HAP-1 (cell line): ENCODE measurements around the gene PPFIA1.
"Not testable (repeated sequence)": the region's sequence is repeated elsewhere in the genome, so short reads cannot be mapped to it uniquely, and the experiment has no call there.

Source experiments
- DNase-seq, 2 experiments: peaks; one replicate each; pipeline ENCODE4 v3.0.0-alpha.2; 2016 to 2020; ENCODE audit warnings: low spot score in 2 of 2
- H3K27me3 ChIP-seq: fragments of 250-450 bp; sonication (Bioruptor Pico); 2 replicates; pipeline ENCODE4 v1.5.1; 2020; ENCODE audit warnings: low read depth, mild to moderate bottlenecking, moderate library complexity
- H3K36me3 ChIP-seq: fragments of 250-450 bp; sonication (Bioruptor Pico); replicated peaks from 2 replicates; pipeline ENCODE4 v1.5.1; 2020; ENCODE audit warnings: mild to moderate bottlenecking
- H3K4me1 ChIP-seq: fragments of 250-450 bp; sonication (Bioruptor Pico); 2 replicates; pipeline ENCODE4 v1.5.1; 2020; ENCODE audit warnings: mild to moderate bottlenecking
- H3K4me3 ChIP-seq: fragments of 250-450 bp; sonication (Bioruptor Pico); 2 replicates; pipeline ENCODE4 v1.5.1; 2020; ENCODE audit warnings: mild to moderate bottlenecking, moderate library complexity
- H3K9me3 ChIP-seq: fragments of 250-450 bp; sonication (Bioruptor Pico); 2 replicates; pipeline ENCODE4 v1.5.1; 2020; ENCODE audit warnings: mild to moderate bottlenecking, moderate library complexity
- in situ Hi-C: fragments of 300-500 bp; cut with MboI; formaldehyde crosslinking; loops from 3 replicates; pipeline ENCODE4 v1.14.3; 2020; ENCODE audit warnings: low sequenced_read_pairs, inconsistent platforms, mixed read lengths

The PPFIA1 gene

DNA sequence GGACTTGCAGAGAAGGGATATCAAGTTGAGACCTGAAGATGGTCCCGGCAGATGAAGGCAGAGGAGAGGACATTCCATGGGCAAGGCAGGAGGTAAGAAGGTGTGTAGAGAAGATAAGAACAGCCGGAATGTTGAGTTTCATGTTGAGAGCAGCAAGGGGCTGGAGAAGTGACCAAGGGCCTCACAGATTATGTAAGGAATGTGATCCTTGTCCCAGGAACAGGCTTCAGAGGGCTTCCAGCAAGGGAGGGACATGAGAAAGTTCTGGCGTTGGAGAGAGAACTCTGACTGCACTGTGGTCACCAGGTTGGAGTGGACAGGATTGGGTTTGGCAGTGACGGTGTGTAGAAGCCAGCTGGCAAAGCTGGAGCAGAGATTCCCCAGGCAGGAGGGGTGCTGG, 27.6 kb upstream of the PPFIA1 start:
- Histone ChIP-seq H3K4me1 (no peaks in the 10 kb centered on the region), H3K9me3 (no peaks in the 10 kb centered on the region), H3K4me3 (no peak overlapping the region), H3K27me3 (peaks cover 5% of the 10 kb centered on the region; the same call in 1 of the 2 replicates), H3K36me3 (no peaks in the 10 kb centered on the region)
- no peak for DNase-seq
- in situ Hi-C loops = no loop called here

DNA sequence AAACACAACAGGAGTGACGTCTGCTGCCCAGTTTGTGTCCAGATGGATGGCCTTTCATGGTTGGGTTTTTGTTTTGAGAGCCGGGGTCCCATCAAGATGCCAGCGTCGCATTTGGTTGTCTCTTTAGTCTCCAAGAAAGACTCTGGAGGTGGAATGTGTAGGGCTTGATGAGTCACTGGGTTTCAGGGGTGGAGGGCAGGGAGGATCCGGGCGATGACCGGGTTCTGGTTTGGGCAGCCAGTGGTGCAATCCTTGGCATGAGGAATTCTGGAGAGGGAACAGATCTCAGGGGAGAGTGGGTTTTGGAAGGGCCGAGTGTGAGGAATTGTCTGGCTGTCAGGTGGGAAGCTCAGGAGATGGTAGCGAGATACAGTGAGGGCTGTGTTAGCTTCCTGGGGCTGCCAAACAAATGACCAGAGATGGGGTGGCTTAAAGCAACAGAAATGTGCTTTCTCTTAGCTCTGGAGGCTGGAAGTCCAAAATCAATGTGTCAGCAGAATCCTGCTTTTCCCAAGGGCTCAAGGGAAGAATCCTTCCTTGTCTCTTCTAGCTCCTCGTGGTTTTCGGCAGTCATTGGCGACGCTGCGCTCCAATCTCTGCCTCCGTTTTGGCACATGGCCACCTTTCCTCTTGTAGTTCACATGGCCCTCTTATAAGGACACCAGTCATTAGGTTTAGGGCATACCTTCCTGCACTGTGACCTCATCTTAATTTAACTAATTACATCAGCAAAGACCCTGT, 26.4 kb upstream of the PPFIA1 start:
- Histone ChIP-seq H3K27me3 (peaks cover 5% of the 10 kb centered on the region; the same call in 1 of the 2 replicates), H3K9me3 (no peaks in the 10 kb centered on the region), H3K4me1 (no peaks in the 10 kb centered on the region), H3K4me3 (no peak overlapping the region), H3K36me3 (no peaks in the 10 kb centered on the region)
- DNase-seq = no peak
- in situ Hi-C loops = no loop called here

DNA sequence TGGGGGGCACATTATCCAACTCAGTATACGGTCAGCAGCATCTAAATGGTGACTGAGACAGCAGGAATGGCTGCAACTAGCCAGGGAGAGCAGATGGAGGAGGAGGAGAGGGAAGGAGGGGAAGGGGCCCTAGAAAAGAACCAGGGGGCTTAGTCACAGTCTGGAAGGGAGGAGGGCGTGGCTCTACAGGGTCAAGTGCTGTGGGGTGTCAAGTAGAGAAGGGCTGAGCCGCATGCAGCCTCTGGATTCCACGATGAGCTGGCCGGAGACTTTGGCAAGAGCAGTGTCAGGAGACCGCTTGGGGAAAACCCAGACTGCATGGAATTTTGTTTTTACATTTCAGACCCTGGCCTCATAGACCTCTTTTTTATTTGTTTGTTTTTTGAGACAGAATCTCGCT, 25.8 kb upstream of the PPFIA1 start:
- Histone ChIP-seq H3K9me3 (no peaks in the 10 kb centered on the region), H3K36me3 (no peaks in the 10 kb centered on the region), H3K4me3 (no peak overlapping the region), H3K27me3 (peaks cover 5% of the 10 kb centered on the region; the same call in 1 of the 2 replicates), H3K4me1 (no peaks in the 10 kb centered on the region)
- in situ Hi-C loops = no loop called here
- no peak for DNase-seq

DNA sequence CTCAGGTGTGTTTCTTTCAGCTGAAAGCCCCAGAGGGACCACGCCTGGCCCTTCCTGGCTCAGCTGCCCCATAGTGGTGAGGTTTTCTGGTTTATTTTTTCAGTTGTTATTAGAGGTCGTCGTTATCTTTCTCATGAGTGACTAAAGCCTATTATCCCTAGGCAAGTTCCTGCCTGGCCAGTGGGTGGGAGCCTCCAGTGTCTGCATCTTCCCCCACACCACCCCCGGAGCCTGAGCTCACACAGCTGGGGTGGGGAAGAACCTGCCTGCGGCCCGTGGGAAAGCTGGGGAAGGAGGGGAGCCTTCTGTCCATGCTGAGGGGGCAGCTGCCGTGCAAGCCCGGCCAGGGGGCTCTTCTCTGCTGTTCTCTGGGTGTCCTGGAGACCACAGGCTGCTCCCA, 24.3 kb upstream of the PPFIA1 start:
- H3K9me3 ChIP-seq = no peaks in the 10 kb centered on the region
- no peaks in the 10 kb centered on the region for H3K36me3 ChIP-seq
- no peaks in the 10 kb centered on the region for H3K4me1 ChIP-seq
- no peaks in the 10 kb centered on the region for H3K27me3 ChIP-seq
- in situ Hi-C loops = no loop called here
- no peak for DNase-seq
- no peak overlapping the region for H3K4me3 ChIP-seq

DNA sequence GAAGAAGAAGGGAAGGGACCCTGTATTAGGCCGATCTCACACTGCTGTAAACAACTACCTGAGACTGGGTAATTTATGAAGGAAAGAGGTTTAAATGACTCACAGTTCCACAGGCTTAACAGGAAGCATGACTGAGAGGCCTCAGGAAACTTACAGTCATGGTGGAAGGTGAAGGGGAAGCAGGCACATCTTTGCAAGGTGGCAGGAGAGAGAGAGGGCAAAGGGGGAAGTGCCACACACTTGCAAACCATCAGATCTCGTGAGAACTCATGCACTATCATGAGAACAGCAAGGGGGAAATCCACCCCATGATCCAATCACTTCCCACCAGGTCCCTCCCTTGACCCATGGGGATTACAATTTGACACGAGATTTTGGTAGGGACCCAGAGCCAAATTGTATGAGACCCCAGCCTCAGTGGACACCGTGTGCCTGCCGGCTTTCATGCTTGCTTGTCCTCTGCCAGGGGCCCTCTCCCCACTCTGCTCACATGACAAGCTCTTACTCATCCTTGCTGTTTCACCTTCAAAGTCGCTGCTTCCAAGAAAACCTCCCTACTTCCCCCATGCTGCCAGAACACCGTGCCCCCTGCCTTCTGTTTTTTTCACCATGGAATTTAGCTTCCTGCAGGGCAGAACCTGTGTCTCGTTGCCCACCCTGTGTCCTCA, 23.3 kb upstream of the PPFIA1 start:
- no peaks in the 10 kb centered on the region for H3K4me1 ChIP-seq
- DNase-seq = no peak
- no peaks in the 10 kb centered on the region for H3K9me3 ChIP-seq
- in situ Hi-C loops = no loop called here
- no peaks in the 10 kb centered on the region for H3K27me3 ChIP-seq
- H3K36me3 ChIP-seq = no peaks in the 10 kb centered on the region
- H3K4me3 ChIP-seq = no peak overlapping the region

DNA sequence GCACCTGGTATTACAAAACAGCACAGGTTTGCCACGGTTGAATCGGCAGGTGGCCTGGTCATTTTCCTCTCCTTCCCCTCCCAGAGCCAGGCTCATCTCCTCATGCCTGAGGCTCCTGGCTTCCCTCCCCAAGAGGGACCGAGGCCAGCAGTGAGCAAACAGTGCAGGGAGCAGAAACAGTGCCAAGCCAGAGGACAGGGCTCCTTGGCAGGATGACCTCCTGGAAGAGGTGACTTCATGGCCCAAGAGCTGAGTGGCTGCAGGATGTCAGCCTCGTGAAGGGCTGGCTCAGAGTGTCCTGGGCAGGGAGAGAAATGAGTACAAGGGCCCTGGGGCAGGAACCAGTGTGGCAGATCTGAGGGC, 22.8 kb upstream of the PPFIA1 start:
- no peaks in the 10 kb centered on the region for H3K9me3 ChIP-seq
- in situ Hi-C loops = no loop called here
- H3K4me1 ChIP-seq = no peaks in the 10 kb centered on the region
- no peak overlapping the region for H3K4me3 ChIP-seq
- no peaks in the 10 kb centered on the region for H3K36me3 ChIP-seq
- H3K27me3 ChIP-seq = no peaks in the 10 kb centered on the region
- no peak for DNase-seq

DNA sequence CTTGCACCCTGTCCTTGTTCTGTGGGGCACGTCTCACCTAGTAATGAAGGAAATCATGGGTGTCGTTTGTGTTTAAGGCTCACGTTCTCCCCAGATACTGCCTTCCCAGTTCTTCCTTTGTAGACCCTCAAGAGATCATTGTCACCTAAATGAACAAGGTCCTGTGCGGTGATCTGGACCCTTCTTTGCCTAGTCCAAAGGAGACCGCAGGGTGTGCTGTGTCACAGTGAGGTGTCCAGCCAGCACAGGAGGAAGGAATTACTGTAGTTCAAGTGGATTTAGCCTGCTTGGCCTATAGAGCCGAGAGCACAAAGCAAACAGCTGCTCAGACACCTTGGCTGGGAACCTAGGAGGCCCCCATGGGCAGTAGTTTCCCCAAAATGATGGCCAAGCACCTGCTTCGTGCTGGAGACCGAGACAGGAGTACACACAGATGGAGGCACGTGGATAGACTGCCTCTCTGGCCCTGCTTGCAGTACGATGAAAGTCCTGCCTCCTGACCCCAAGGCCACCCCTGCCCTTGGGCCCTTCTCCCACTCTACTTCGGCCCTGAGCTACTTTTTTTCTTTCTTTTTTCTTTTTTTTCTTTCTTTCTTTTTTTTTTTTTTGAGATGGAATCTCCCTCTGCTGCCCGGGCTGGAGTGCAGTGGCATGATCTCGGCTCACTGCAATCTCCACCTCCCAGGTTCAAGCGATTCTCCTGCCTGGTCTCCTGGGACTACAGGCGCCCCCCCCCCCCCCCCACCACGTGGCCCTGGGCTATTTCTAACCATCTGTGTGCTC, 19.4 kb upstream of the PPFIA1 start:
- H3K4me3 ChIP-seq = no peak overlapping the region
- no peak for DNase-seq
- in situ Hi-C loops = no loop called here

DNA sequence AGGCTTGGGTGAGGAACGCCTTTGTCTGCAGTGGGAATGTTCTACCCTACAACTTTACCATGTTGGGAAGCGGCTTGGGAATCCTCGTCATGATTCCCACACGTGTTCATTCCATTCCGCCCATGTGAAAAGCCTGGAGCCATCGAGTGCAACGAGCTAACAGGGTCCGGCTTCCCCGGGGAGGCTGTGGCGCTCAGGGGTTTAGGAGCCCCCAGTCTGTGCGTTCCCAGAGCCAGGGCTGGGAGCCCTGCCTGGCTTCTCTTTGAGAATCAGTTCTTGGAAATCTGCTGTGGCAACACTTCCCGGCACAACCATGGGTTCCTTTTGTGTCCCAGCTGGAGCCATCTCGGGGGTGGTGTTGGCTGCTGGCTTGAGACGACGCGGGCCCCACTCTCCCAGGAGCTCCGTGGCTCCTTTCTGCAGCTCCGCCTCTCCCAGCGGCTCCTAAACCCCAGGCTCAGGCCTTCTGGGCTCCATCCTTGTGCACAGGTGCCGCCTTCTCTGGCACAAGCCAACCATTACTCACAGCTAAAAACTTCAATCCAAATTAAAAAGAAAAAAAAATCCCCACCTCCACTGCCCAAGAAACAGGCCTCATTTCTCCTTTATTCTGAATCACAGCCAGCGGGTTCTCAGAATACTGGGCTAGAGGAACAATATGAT, 18.7 kb upstream of the PPFIA1 start:
- Histone ChIP-seq H3K9me3 (no peaks in the 10 kb centered on the region), H3K36me3 (no peaks in the 10 kb centered on the region), H3K27me3 (no peaks in the 10 kb centered on the region), H3K4me3 (no peak overlapping the region), H3K4me1 (no peaks in the 10 kb centered on the region)
- DNase-seq = no peak
- in situ Hi-C loops = no loop called here

More for the DNA sequence above, 19.4 kb upstream of the PPFIA1 start:
- Histone ChIP-seq H3K36me3 (no peaks in the 10 kb centered on the region), H3K9me3 (no peaks in the 10 kb centered on the region), H3K27me3 (no peaks in the 10 kb centered on the region), H3K4me1 (no peaks in the 10 kb centered on the region)

DNA sequence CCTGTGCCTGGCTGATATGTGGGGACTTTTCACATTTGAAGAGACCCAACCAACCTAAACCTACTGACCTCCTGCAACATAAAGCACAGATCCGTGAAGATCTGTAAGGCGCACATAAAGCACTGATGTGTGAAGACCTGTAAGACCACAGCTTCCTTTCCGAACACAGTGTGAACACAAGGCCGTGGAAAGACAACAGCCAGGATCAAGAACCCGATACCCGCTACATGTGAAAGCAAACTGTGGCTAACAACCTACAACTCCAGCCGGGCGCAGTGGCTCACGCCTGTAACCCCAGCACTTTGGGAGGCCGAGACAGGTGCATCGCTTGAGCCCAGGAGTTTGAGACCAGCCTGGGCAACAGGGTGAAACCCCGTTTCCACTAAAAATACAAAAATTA, 17.6 kb upstream of the PPFIA1 start:
- in situ Hi-C loops = no loop called here
- no peaks in the 10 kb centered on the region for H3K36me3 ChIP-seq
- H3K4me1 ChIP-seq = no peaks in the 10 kb centered on the region
- DNase-seq = no peak
- H3K4me3 ChIP-seq = no peak overlapping the region
- no peaks in the 10 kb centered on the region for H3K27me3 ChIP-seq
- no peaks in the 10 kb centered on the region for H3K9me3 ChIP-seq

DNA sequence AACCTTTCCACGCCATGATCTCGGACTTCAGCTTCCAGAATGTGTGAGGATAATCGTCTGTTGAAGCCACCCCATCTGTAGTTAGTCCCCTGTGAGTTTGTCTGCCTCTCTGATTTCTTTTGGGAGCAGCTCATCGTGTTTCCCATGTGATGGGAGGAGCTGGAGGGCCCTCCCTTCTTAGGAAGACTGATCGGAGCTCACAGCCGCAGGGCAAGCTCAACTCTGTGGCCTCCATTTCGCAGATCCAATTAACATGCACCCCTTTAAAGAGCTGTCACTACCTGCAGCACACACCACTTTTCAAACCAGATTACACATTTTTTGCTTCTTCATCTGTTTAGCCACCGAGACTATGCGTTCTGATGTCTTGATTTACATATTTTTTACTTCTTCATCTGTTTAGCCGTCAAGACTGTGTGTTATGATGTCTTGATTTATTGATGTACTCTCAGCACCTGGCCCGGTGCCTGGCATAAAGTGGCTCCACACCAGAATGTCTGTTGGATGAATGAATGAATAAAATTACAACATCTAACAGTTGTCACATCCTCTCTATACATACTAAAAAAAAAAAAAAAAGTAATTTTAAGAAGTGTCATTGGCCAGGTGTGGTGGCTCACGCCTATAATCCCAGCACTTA, 14.9 kb upstream of the PPFIA1 start:
- no peaks in the 10 kb centered on the region for H3K27me3 ChIP-seq
- no peaks in the 10 kb centered on the region for H3K36me3 ChIP-seq
- no peak overlapping the region for H3K4me3 ChIP-seq
- no peak for DNase-seq
- H3K4me1 ChIP-seq = no peaks in the 10 kb centered on the region
- in situ Hi-C loops = no loop called here
- no peaks in the 10 kb centered on the region for H3K9me3 ChIP-seq

DNA sequence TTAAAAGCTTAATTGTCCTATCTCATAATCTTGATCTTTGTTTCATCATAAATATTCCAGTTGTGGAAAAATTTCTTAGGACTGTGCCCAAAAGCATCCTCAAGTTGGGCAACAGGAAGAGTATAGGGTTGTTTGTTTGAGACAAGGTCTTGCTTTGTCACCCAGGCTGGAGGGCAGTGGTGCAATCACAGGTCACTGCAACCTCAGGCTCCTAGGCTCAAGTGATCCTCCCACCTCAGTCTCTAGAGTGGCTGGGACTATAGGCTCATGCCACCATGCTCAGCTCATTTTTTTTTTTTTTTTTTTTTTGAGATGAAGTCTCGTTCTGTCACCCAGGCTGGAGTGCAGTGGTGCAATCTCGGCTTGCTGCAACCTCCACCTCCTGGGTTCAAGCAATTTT, 11.4 kb upstream of the PPFIA1 start:
- H3K4me3 ChIP-seq, DNase-seq, H3K27me3 ChIP-seq, in situ Hi-C loops, H3K36me3 ChIP-seq, H3K4me1 ChIP-seq, H3K9me3 ChIP-seq: not testable (repeated sequence)

DNA sequence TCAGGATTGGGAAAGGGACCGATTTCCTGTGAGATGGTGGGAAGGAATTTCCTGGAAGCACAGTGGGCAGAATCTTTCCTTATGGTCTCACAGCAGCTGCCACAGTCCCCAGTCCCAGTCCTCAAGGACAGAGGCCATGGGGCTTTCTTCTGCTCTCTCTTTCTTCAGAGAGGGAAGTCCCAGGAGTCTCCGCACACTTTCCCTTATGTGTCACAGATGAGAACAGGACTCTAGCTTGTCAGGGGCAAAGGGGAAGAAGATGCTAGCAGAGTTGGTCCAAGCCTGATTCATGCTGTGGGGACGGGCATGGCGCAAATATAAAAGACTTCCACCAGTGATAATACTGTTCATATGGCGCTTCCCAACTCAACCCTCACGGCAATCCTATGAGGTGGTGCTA, 7.5 kb upstream of the PPFIA1 start:
- Histone ChIP-seq H3K9me3 (no peaks in the 10 kb centered on the region), H3K36me3 (no peaks in the 10 kb centered on the region), H3K27me3 (peaks cover 11% of the 10 kb centered on the region), H3K4me3 (no peak overlapping the region), H3K4me1 (no peaks in the 10 kb centered on the region)
- DNase-seq = no peak
- in situ Hi-C loops = no loop called here

DNA sequence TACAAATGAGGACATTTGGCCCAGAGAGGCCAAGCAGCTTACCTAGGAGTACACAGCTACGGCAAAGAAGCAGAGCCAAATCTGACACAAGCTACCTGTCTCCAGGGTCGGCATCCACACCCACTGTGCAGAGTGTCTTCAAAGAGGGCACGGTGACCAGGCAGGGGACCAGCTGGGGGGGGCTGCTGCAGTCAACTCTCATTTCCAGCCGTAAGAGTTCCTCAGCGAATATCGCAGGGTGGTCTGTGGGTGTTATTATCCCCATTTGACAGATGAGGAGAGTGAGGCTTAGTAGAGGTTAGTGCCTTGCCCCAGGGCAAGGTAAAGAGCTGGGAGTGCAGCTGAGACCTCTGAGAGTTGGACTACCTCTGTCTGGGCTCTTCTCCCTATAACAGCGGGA, 7.1 kb upstream of the PPFIA1 start:
- H3K4me3 ChIP-seq = no peak overlapping the region
- no peak for DNase-seq
- H3K4me1 ChIP-seq = no peaks in the 10 kb centered on the region
- H3K9me3 ChIP-seq = no peaks in the 10 kb centered on the region
- in situ Hi-C loops = no loop called here
- H3K36me3 ChIP-seq = no peaks in the 10 kb centered on the region
- H3K27me3 ChIP-seq = peaks cover 11% of the 10 kb centered on the region
